T-helper 22 cell (primary cell): ENCODE data around the gene ZC3H12A.
"Not testable (repeated sequence)": the region's sequence is repeated elsewhere in the genome, so short reads cannot be mapped to it uniquely, and the experiment has no call there.

Source experiments
- DNase-seq: peaks from one replicate; pipeline ENCODE4 v3.0.0-alpha.2; 2020; ENCODE audit warnings: low read depth

The ZC3H12A gene

GRCh38 chr1:37502104-37502503 lies 27.7 kb downstream of the ZC3H12A start:
- no peak for DNase-seq

DNA sequence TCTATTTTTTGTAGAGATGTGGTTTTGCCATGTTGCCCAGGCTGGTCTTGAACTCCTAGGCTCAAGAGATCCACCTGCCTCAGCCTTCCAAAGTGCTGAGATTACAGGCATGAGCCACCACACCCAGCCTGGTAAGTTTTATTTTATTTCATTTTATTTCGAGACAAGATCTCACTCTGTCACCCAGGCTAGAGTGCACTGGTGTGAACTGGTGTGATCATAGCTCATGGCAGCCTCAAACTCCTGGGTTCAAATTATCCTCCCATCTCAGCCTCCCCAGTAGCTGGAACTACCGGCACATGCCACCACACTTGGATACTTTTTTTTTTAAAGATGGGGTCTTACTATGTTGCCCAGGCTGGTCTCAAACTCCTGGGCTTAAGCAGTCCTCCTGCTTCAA lies 28.4 kb downstream of the ZC3H12A start:
- not testable (repeated sequence) for DNase-seq

DNA sequence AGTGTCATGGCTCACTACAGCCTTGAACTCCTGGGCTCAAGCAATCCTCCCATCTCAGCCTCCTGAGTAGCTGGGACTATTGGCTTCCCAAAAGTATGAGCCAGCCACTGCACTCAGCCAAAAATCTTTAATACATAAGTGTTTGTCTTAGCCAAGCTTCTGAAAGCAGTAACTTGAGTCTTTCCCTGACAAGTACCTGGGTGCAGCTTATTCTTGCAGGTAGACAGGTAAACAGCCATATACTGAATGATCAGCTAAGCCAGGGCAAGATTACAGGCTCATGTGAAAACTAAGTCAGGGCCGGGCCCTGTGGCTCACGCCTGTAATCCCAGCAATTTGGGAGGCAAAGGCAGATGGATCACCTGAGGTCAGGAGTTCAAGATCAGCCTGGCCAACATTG lies 32.4 kb downstream of the ZC3H12A start:
- no peak for DNase-seq

DNA sequence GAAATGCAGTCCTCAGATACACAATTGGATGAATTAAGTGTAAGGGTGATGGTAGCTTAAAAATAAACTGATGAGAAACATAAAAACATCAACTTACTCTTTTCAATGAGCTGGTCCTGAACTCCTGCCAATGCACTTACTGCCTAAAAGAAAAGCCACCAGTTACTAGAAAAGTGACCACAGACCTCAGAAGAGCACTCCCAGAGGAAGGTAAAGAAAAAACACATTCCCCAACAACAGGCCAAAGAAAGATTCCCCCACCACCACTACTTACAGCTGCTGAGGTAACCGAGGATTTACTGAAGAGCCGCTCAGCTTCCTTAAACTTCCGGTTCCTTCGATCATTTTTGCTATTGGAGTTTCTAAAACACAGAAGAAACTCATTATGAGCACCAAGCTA lies 34.8 kb downstream of the ZC3H12A start:
- DNase-seq = no peak

- DNase-seq = peak; percentile 25
Measured at GRCh38 chr1:37513795-37514349, 39.5 kb downstream of the ZC3H12A start.

DNA sequence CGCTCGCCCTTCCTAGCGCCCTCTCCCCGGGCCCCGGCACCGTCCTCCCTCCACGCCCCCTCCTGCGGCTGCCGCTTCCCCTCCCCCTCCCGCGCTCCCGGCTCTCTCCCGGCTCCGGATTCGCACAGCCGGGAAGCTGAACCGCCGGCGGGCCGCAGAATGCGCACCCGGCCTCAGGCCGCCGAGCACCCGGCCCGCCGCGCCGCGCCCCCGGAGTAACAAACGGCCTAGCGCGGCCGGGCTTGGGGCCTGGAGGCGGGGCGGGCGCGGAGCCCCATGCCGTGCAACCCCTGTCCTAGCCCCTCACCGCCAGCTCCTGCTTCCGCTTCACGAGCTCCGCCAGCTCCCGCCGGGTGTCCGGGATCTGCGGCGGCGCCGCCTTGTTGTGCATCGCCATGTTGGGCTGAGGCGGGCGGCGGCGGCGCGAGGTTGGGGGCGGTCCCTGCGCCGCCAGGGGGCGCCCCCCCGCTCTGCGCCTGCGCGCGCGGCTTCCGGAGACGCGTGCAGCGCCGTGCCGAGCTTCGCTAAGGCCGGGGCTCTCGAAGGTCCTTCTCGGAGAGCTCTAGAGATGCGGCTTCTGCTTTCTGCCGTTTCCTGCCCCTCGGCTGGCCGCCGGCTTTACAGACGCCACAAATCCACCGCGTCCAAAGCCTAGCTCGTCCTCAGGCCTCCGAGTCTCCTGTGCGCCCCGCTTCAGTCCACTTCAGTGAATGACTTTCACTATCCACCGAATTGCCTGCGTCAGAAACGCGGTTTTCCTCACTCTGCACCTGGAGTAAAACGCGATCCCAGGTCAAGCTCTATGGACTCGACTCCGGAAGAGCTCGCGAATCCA lies 40.2 kb downstream of the ZC3H12A start, which contains the start of gene MEAF6:
Gene MEAF6 (minus strand): TSS at position 417 of the 835 bp plus-strand sequence. CDS start 20 bp downstream, at position 397.
- peak; percentile 77 for DNase-seq

GRCh38 chr1:37515185-37516034 lies 41.0 kb downstream of the ZC3H12A start:
- DNase-seq = no peak

GRCh38 chr1:37517569-37517968 lies 43.2 kb downstream of the ZC3H12A start:
- no peak for DNase-seq

- DNase-seq = not testable (repeated sequence)
Measured at GRCh38 chr1:37518241-37518640, 43.9 kb downstream of the ZC3H12A start.

- DNase-seq = not testable (repeated sequence)
Measured at GRCh38 chr1:37518929-37519328, 44.5 kb downstream of the ZC3H12A start.

GRCh38 chr1:37519613-37520012 lies 45.2 kb downstream of the ZC3H12A start:
- no peak for DNase-seq

- DNase-seq = not testable (repeated sequence)
Measured at GRCh38 chr1:37529888-37530287, 55.5 kb downstream of the ZC3H12A start.

GRCh38 chr1:37532418-37533156 lies 58.2 kb downstream of the ZC3H12A start:
- not testable (repeated sequence) for DNase-seq

GRCh38 chr1:37533317-37534093 lies 59.1 kb downstream of the ZC3H12A start:
- DNase-seq = no peak
